GM18873 (cell line): Measurements from ENCODE around the gene TAPT1.

Experiments
- ATAC-seq: cut with Tn5 transposase; IDR thresholded peaks from one replicate; pipeline ENCODE4 v1.9.1; 2021; ENCODE audit warnings: mild to moderate bottlenecking, moderate library complexity, moderate number of reproducible peaks; ENCODE audit not compliant: unreplicated experiment, low FRiP score

TAPT1 gene

GRCh38 chr4:16113741-16114140 lies 112.5 kb downstream of the TAPT1 start:
- ATAC-seq = no peak

- no peak for ATAC-seq
These were observed 114.7 kb downstream of the TAPT1 start for GRCh38 chr4:16111533-16111932.

GRCh38 chr4:16110661-16111290 lies 115.5 kb downstream of the TAPT1 start:
- no peak for ATAC-seq
